ENCODE measurements around the gene INSIG2.

INSIG2 gene

DNA sequence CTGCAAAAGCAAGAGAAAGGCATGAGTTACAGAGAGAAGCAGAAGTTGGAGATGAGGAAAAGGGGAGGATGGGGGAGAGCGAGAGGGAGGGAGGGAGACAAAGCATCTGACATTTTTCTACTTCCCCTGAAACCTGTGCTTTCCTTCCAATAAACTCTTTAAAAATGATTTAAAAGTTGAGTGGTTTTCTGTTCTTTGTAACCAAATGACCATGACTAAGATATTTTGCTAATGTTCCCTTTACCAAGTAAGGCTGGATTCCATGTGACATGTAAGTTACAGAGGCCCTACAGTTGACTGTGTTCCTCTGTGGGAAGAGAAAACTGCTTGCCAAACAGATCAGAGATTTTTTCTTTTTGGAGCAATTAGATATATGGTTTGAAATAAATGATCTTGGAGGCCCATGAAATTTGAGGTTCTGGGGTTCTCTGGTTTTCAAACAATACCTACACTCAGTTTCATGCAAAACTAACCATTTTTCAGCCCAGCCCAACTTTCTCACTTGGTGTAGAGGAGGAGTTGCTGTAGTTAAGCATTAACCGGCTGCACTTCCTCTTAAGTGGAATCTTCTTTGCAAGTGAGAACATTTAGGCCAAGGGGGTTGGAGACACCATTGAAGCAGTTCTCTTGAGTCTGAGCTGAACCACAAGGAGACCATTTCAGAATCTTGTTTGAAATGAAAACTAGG is 34.5 kb downstream of the INSIG2 start:
- Histone ChIP-seq H4K20me1 (ENCODE audit: insufficient read depth, low read length) (no peaks in the 10 kb centered on the region), H3K4me3 (ENCODE audit: low read depth, low read length, poor library complexity, severe bottlenecking) (no peak overlapping the region), H3K36me3 (ENCODE audit: insufficient read depth, low read length) (no peaks in the 10 kb centered on the region), H3K27ac (ENCODE audit: low read depth, low read length, poor library complexity, severe bottlenecking) (no peak overlapping the region), H3K9me3 (ENCODE audit: low read length) (no peaks in the 10 kb centered on the region), H3K4me1 (ENCODE audit: insufficient read depth, low read length, severe bottlenecking) (no peaks in the 10 kb centered on the region), H3K4me2 (ENCODE audit: low read length) (no peak overlapping the region), H2AFZ (ENCODE audit: low read length) (no peak overlapping the region), H3K27me3 (ENCODE audit: insufficient read depth, low read length) (no peaks in the 10 kb centered on the region), H3F3A (ENCODE audit: insufficient read depth, low read length) (no peaks in the 10 kb centered on the region), H3K79me2 (ENCODE audit: insufficient read depth, low read length) (no peaks in the 10 kb centered on the region), H3K9me2 (ENCODE audit: low read depth, low read length) (no peaks in the 10 kb centered on the region), H3K9ac (ENCODE audit: low read length) (no peak overlapping the region)
- TF ChIP-seq EZH2 (IDR thresholded peaks at IDR 0.05; ENCODE audit: borderline replicate concordance, low read length) = no peak
- TF ChIP-seq CTCF (IDR thresholded peaks at IDR 0.05; ENCODE audit: low read length) = no peak

GRCh38 chr2:118123561-118124232 is 35.4 kb downstream of the INSIG2 start:
- Histone ChIP-seq H3K4me3 (ENCODE audit: low read depth, low read length, poor library complexity, severe bottlenecking) (no peak overlapping the region), H3K79me2 (ENCODE audit: insufficient read depth, low read length) (no peaks in the 10 kb centered on the region), H4K20me1 (ENCODE audit: insufficient read depth, low read length) (no peaks in the 10 kb centered on the region), H3K9me2 (ENCODE audit: low read depth, low read length) (no peaks in the 10 kb centered on the region), H3K27ac (ENCODE audit: low read depth, low read length, poor library complexity, severe bottlenecking) (no peak overlapping the region), H2AFZ (ENCODE audit: low read length) (no peak overlapping the region), H3F3A (ENCODE audit: insufficient read depth, low read length) (no peaks in the 10 kb centered on the region), H3K36me3 (ENCODE audit: insufficient read depth, low read length) (no peaks in the 10 kb centered on the region), H3K9ac (ENCODE audit: low read length) (no peak overlapping the region), H3K27me3 (ENCODE audit: insufficient read depth, low read length) (no peaks in the 10 kb centered on the region), H3K4me1 (ENCODE audit: insufficient read depth, low read length, severe bottlenecking) (no peaks in the 10 kb centered on the region), H3K4me2 (ENCODE audit: low read length) (no peak overlapping the region), H3K9me3 (ENCODE audit: low read length) (no peaks in the 10 kb centered on the region)
- TF ChIP-seq CTCF (IDR thresholded peaks at IDR 0.05; ENCODE audit: low read length) (no peak), EZH2 (IDR thresholded peaks at IDR 0.05; ENCODE audit: borderline replicate concordance, low read length) (no peak)

GRCh38 chr2:118124288-118124891 is 36.1 kb downstream of the INSIG2 start:
- no peaks in the 10 kb centered on the region for H3K36me3 ChIP-seq (ENCODE audit: insufficient read depth, low read length)
- no peaks in the 10 kb centered on the region for H3K9me3 ChIP-seq (ENCODE audit: low read length)
- no peak overlapping the region for H2AFZ ChIP-seq (ENCODE audit: low read length)
- no peaks in the 10 kb centered on the region for H3K27me3 ChIP-seq (ENCODE audit: insufficient read depth, low read length)
- no peaks in the 10 kb centered on the region for H3K79me2 ChIP-seq (ENCODE audit: insufficient read depth, low read length)
- H4K20me1 ChIP-seq (ENCODE audit: insufficient read depth, low read length) = no peaks in the 10 kb centered on the region
- no peak overlapping the region for H3K4me2 ChIP-seq (ENCODE audit: low read length)
- H3K9ac ChIP-seq (ENCODE audit: low read length) = no peak overlapping the region
- H3F3A ChIP-seq (ENCODE audit: insufficient read depth, low read length) = no peaks in the 10 kb centered on the region
- H3K4me3 ChIP-seq (ENCODE audit: low read depth, low read length, poor library complexity, severe bottlenecking) = no peak overlapping the region
- H3K27ac ChIP-seq (ENCODE audit: low read depth, low read length, poor library complexity, severe bottlenecking) = no peak overlapping the region
- TF ChIP-seq EZH2 (IDR thresholded peaks at IDR 0.05; ENCODE audit: borderline replicate concordance, low read length) = no peak
- no peak for TF ChIP-seq CTCF (IDR thresholded peaks at IDR 0.05; ENCODE audit: low read length)
- no peaks in the 10 kb centered on the region for H3K9me2 ChIP-seq (ENCODE audit: low read depth, low read length)
- no peaks in the 10 kb centered on the region for H3K4me1 ChIP-seq (ENCODE audit: insufficient read depth, low read length, severe bottlenecking)
